WTC11 (cell line): ENCODE measurements around the gene FOXO3. TPM values are rescaled to one million over a fixed set of nuclear protein-coding genes. Genes with fewer than 3 reads are reported as not detected.

Source experiments
- ATAC-seq: fragments of 200-7000 bp; cut with Tn5 transposase; 2 replicates; pipeline ENCODE4 v1.10.0; 2021; ENCODE audit warnings: mild to moderate bottlenecking, moderate library complexity
- CTCF ChIA-PET: fragments of 300-600 bp; sonication (Branson Sonifier 250); formaldehyde crosslinking; loops from one replicate; lab custom pipeline; 2021; ENCODE audit warnings: antibody characterized with exemption; lab: Charles Lee
- POLR2A ChIA-PET: fragments of 350-600 bp; sonication (Branson Sonifier 250); formaldehyde crosslinking; loops from one replicate; lab custom pipeline; 2021; ENCODE audit warnings: antibody characterized with exemption; lab: Charles Lee
- DNase-seq: peaks from one replicate; pipeline ENCODE4 v3.0.0; 2021; ENCODE audit warnings: low spot score
- H3K27ac Mint-ChIP-seq: 2 replicates; pipeline ENCODE4 v1.8.0; 2021; ENCODE audit warnings: mixed read lengths
- H3K27me3 Mint-ChIP-seq: 2 replicates; pipeline ENCODE4 v1.8.0; 2021; ENCODE audit warnings: low read depth, mild to moderate bottlenecking, moderate library complexity, mixed read lengths
- H3K36me3 Mint-ChIP-seq: 2 replicates; pipeline ENCODE4 v1.8.0; 2021; ENCODE audit warnings: mixed read lengths
- H3K4me1 Mint-ChIP-seq: 2 replicates; pipeline ENCODE4 v1.8.0; 2022; ENCODE audit warnings: mixed read lengths
- H3K4me3 Mint-ChIP-seq: 2 replicates; pipeline ENCODE4 v1.8.0; 2021; ENCODE audit warnings: mild to moderate bottlenecking, moderate library complexity, mixed read lengths
- H3K9me3 Mint-ChIP-seq: 2 replicates; pipeline ENCODE4 v1.8.0; 2021; ENCODE audit warnings: mixed read lengths
- ARID4B ChIP-seq: sonication (generic); formaldehyde crosslinking; IDR thresholded peaks from 2 replicates; pipeline ENCODE4 v1.8.0; 2023; ENCODE audit warnings: missing genetic modification reagents, mild to moderate bottlenecking, borderline replicate concordance
- ATF2 ChIP-seq: sonication (generic); formaldehyde crosslinking; IDR thresholded peaks from 2 replicates; pipeline ENCODE4 v1.8.1; 2022; ENCODE audit warnings: low read depth, missing genetic modification reagents, borderline replicate concordance
- ELF4 ChIP-seq: sonication (generic); formaldehyde crosslinking; IDR thresholded peaks from 2 replicates; pipeline ENCODE4 v1.8.1; 2022; ENCODE audit warnings: low read depth, mild to moderate bottlenecking, moderate library complexity, missing genetic modification reagents
- MLX ChIP-seq: sonication (generic); formaldehyde crosslinking; IDR thresholded peaks from 2 replicates; pipeline ENCODE4 v1.8.1; 2023; ENCODE audit warnings: mild to moderate bottlenecking, missing genetic modification reagents, moderate library complexity
- MYBL2 ChIP-seq: sonication (generic); formaldehyde crosslinking; IDR thresholded peaks from 2 replicates; pipeline ENCODE4 v1.8.1; 2023; ENCODE audit warnings: mild to moderate bottlenecking, moderate library complexity, missing genetic modification reagents
- RELA ChIP-seq: sonication (generic); formaldehyde crosslinking; IDR thresholded peaks from 2 replicates; pipeline ENCODE4 v1.8.1; 2022; ENCODE audit warnings: missing genetic modification reagents, mild to moderate bottlenecking, borderline replicate concordance
- SOX15 ChIP-seq: fragments of 250-450 bp; sonication (Bioruptor Pico); IDR thresholded peaks from 2 replicates; pipeline ENCODE4 v1.9.0; 2021; ENCODE audit warnings: mild to moderate bottlenecking
- ZNF138 ChIP-seq: sonication (generic); formaldehyde crosslinking; conservative IDR thresholded peaks from 2 replicates; pipeline ENCODE4 v1.8.1; 2022; ENCODE audit warnings: mild to moderate bottlenecking, moderate library complexity, missing genetic modification reagents
- ZNF317 ChIP-seq: sonication (generic); formaldehyde crosslinking; IDR thresholded peaks from 2 replicates; pipeline ENCODE4 v1.8.1; 2023; ENCODE audit warnings: low read depth, mild to moderate bottlenecking, moderate library complexity, missing genetic modification reagents, borderline replicate concordance
- ZNF423 ChIP-seq: fragments of 250-450 bp; sonication (Bioruptor Pico); IDR thresholded peaks from 2 replicates; pipeline ENCODE4 v2.1.2; 2022; ENCODE audit warnings: mild to moderate bottlenecking, moderate library complexity
- ZNF425 ChIP-seq: fragments of 250-450 bp; sonication (Bioruptor Pico); conservative IDR thresholded peaks from 2 replicates; pipeline ENCODE4 v1.9.0; 2021; ENCODE audit warnings: mild to moderate bottlenecking
- ZNF671 ChIP-seq: fragments of 250-450 bp; sonication (Bioruptor Pico); IDR thresholded peaks from 2 replicates; pipeline ENCODE4 v1.8.0; 2021; ENCODE audit warnings: mild to moderate bottlenecking
- ZSCAN18 ChIP-seq: fragments of 250-450 bp; sonication (Bioruptor Pico); IDR thresholded peaks from 2 replicates; pipeline ENCODE4 v2.1.2; 2022; ENCODE audit warnings: mild to moderate bottlenecking, moderate library complexity
- total RNA-seq: library from RNA; stranded (reverse); gene quantifications from 3 replicates; pipeline ENCODE4 v1.2.3, GENCODE V29; 2021

FOXO3 gene
- total RNA-seq, 1 experiment from 2014 or later = 15.6 TPM

GRCh38 chr6:108721286-108721685 is 160.6 kb downstream of the FOXO3 start (continued):
- TF ChIP-seq ZSCAN18 (CRISPR knock-in tag) (no peak), SOX15 (no peak)

GRCh38 chr6:108723594-108723993 is 162.9 kb downstream of the FOXO3 start:
- POLR2A ChIA-PET = no interaction called here
- no peak for ATAC-seq
- CTCF ChIA-PET = interaction anchor here (0.6 kb wide), 1 partner anchor 15 kb away, joined by 3 read pairs; no protein-coding TSS in a partner anchor
- peaks cover 18% of the 10 kb centered on the region for H3K4me1 Mint-ChIP-seq
- no peak overlapping the region for H3K27ac Mint-ChIP-seq
- peaks cover 13% of the 10 kb centered on the region for H3K36me3 Mint-ChIP-seq
- H3K4me3 Mint-ChIP-seq = no peak overlapping the region
- peaks cover 13% of the 10 kb centered on the region for H3K27me3 Mint-ChIP-seq
- TF ChIP-seq ZNF423 (CRISPR knock-in tag) (no peak), ATF2 (no peak), ZNF317 (CRISPR knock-in tag) (no peak), ZSCAN18 (CRISPR knock-in tag) (no peak), ZNF425 (CRISPR knock-in tag) (no peak), RELA (CRISPR knock-in tag) (no peak), ZNF671 (no peak), ZNF138 (CRISPR knock-in tag) (no peak), MLX (CRISPR knock-in tag) (no peak)
- peaks cover 16% of the 10 kb centered on the region for H3K9me3 Mint-ChIP-seq
- DNase-seq = no peak

GRCh38 chr6:108726726-108727339 is 166.1 kb downstream of the FOXO3 start:
- DNase-seq (no peak), ATAC-seq (no peak)
- H3K4me3 Mint-ChIP-seq = no peak overlapping the region
- H3K27me3 Mint-ChIP-seq = peaks cover 40% of the 10 kb centered on the region
- POLR2A ChIA-PET = no interaction called here
- peaks cover 28% of the 10 kb centered on the region for H3K4me1 Mint-ChIP-seq
- H3K36me3 Mint-ChIP-seq = peaks cover 13% of the 10 kb centered on the region
- no peak overlapping the region for H3K27ac Mint-ChIP-seq
- TF ChIP-seq ARID4B (CRISPR knock-in tag) = no peak
- no peak for TF ChIP-seq ZNF317 (CRISPR knock-in tag)
- no peak for TF ChIP-seq MYBL2 (CRISPR knock-in tag)
- no peak for TF ChIP-seq ELF4 (CRISPR knock-in tag)
- TF ChIP-seq, all 79 proteins: peak for 0
- CTCF ChIA-PET = no interaction called here
- peaks cover 16% of the 10 kb centered on the region for H3K9me3 Mint-ChIP-seq
